Pulmonary artery endothelial cell (primary cell): ENCODE data around the gene OR5K1. TPM values are rescaled to one million over a fixed set of nuclear protein-coding genes. Genes with fewer than 3 reads are reported as not detected.
A peak's percentile ranks its signal among the peaks of the same experiment; 100 is the strongest.

Experiments
- DNase-seq: peaks from one replicate; pipeline ENCODE4 v3.0.0-alpha.2; 2011; ENCODE audit warnings: low read depth, low spot score
- total RNA-seq: library from RNA; depleted of rRNA; stranded (reverse); fragments of >200 nt; gene quantifications from 2 replicates; pipeline ENCODE4 v1.2.3, GENCODE V29; 2014

OR5K1 gene
- total RNA-seq, 1 donor from 2014 or later: not detected

DNA sequence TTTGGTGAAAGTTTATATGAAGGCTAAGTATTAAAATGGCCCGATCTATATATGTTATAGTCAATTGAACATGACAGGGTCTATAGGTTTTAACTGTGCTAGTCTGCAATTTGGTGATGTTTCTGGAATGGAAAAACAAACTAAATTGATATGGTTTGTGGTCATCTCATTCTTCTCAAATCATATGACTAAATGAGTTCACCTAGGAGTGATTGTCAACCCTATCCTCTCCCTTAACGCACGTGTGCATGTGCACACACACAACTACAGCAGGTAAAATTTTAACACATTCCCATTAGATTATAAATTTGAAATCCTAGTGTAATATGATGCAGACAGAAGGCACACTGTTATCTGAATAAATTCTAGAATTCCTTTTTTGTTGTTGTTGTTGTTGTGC is 50.7 kb downstream of the OR5K1 start:
- DNase-seq: no peak

GRCh38 chr3:98514948-98515347 is 51.9 kb downstream of the OR5K1 start:
- no peak for DNase-seq

- no peak for DNase-seq
These were observed 55.8 kb downstream of the OR5K1 start for GRCh38 chr3:98518816-98519215.

DNA sequence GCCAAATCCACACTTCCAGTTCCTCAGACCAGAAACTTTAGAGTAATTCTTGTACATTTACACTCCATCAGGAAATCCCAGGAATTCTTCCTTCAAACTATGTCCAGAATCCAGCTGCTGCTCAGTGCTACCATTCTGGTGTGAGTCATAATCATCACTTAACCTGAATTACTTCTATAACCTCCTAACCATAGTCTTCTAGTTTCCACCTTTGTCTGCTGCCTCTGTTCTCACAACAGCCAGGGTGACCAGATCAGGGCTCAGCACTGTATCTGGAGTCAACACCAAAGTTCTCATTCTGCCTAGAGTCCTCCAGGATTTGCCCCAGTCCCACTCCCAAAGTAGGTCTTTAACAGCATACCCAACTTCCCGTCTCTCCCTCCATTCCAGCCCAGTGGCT is 56.4 kb downstream of the OR5K1 start:
- DNase-seq: no peak

- DNase-seq: peak; percentile 10
These were observed 59.0 kb downstream of the OR5K1 start for GRCh38 chr3:98521897-98522543.

Other genes with a start within 250 kb of the OR5K1 start
- gene OR5H6, start 199.0 kb upstream of the OR5K1 start, total RNA-seq: not detected in 2 replicates
- not detected in 2 replicates for gene OR5H2, start 180.7 kb upstream of the OR5K1 start, total RNA-seq
- gene OR5K4, start 109.3 kb upstream of the OR5K1 start, total RNA-seq: not detected in 2 replicates
- not detected in 2 replicates for gene OR5K3, start 72.5 kb upstream of the OR5K1 start, total RNA-seq
- gene OR5K2, start 34.5 kb downstream of the OR5K1 start, total RNA-seq: not detected in 2 replicates
- 93.3 and 138 TPM in 2 replicates for gene CLDND1, start 59.7 kb downstream of the OR5K1 start, total RNA-seq
- gene GPR15, start 68.8 kb downstream of the OR5K1 start, total RNA-seq: not detected in 2 replicates
- 25.6 and 36.1 TPM in 2 replicates for gene CPOX, start 130.4 kb downstream of the OR5K1 start, total RNA-seq